ENCODE measurements around the gene C20orf204. TPM values are rescaled to one million over a fixed set of nuclear protein-coding genes. Genes with fewer than 3 reads are reported as not detected.

Gene C20orf204
- total RNA-seq, 1 donor from 2014 or later: 0.52 TPM

GRCh38 chr20:64027981-64028685 lies 7.8 kb upstream of the C20orf204 start:
- no peaks in the 10 kb centered on the region for H3K4me1 ChIP-seq (ENCODE audit: control insufficient read depth in 3 of 3, insufficient read depth in 3 of 3, low read length in 3 of 3)
- H3K36me3 ChIP-seq (ENCODE audit: control insufficient read depth in 3 of 3, insufficient read depth in 3 of 3, low read length in 3 of 3): peaks cover 83 to 91% (median 89%) of the 10 kb centered on the region in 3 donors
- no peaks in the 10 kb centered on the region for H3K9me3 ChIP-seq (ENCODE audit: control insufficient read depth in 3 of 3, low read length in 3 of 3)
- H3K27me3 ChIP-seq (ENCODE audit: control insufficient read depth in 3 of 3, insufficient read depth in 3 of 3, low read length in 3 of 3): no peaks in the 10 kb centered on the region
- H3K27ac ChIP-seq (ENCODE audit: low read depth, low read length): no peak overlapping the region
- no peak overlapping the region for H3K9ac ChIP-seq (ENCODE audit: low read depth in 1 of 3, low read length in 3 of 3)
- no peak overlapping the region for H3K4me3 ChIP-seq (ENCODE audit: low read length in 3 of 3)

GRCh38 chr20:64029293-64030117 lies 6.5 kb upstream of the C20orf204 start:
- Histone ChIP-seq H3K4me1 (ENCODE audit: control insufficient read depth in 3 of 3, insufficient read depth in 3 of 3, low read length in 3 of 3) (peaks cover 0 to 3% (median 0%) of the 10 kb centered on the region in 3 donors), H3K9me3 (ENCODE audit: control insufficient read depth in 3 of 3, low read length in 3 of 3) (no peaks in the 10 kb centered on the region), H3K36me3 (ENCODE audit: control insufficient read depth in 3 of 3, insufficient read depth in 3 of 3, low read length in 3 of 3) (peaks cover 76 to 86% (median 79%) of the 10 kb centered on the region in 3 donors), H3K27me3 (ENCODE audit: control insufficient read depth in 3 of 3, insufficient read depth in 3 of 3, low read length in 3 of 3) (no peaks in the 10 kb centered on the region), H3K9ac (ENCODE audit: low read depth in 1 of 3, low read length in 3 of 3) (no peak overlapping the region), H3K4me3 (ENCODE audit: low read length in 3 of 3) (no peak overlapping the region), H3K27ac (ENCODE audit: low read depth, low read length) (no peak overlapping the region)

- H3K27ac ChIP-seq (ENCODE audit: low read depth, low read length): no peak overlapping the region
- H3K36me3 ChIP-seq (ENCODE audit: control insufficient read depth in 3 of 3, insufficient read depth in 3 of 3, low read length in 3 of 3): peaks cover 70 to 77% (median 73%) of the 10 kb centered on the region in 3 donors
Observed at GRCh38 chr20:64030371-64031134, 5.4 kb upstream of the C20orf204 start.

GRCh38 chr20:64031822-64032314 lies 4.1 kb upstream of the C20orf204 start:
- Histone ChIP-seq H3K36me3 (ENCODE audit: control insufficient read depth in 3 of 3, insufficient read depth in 3 of 3, low read length in 3 of 3) (peaks cover 61 to 65% (median 63%) of the 10 kb centered on the region in 3 donors), H3K4me3 (ENCODE audit: low read length in 3 of 3) (no peak overlapping the region), H3K27ac (ENCODE audit: low read depth, low read length) (no peak overlapping the region), H3K4me1 (ENCODE audit: control insufficient read depth in 3 of 3, insufficient read depth in 3 of 3, low read length in 3 of 3) (peaks cover 0 to 3% (median 0%) of the 10 kb centered on the region in 3 donors), H3K9ac (ENCODE audit: low read depth in 1 of 3, low read length in 3 of 3) (no peak overlapping the region), H3K9me3 (ENCODE audit: control insufficient read depth in 3 of 3, low read length in 3 of 3) (no peaks in the 10 kb centered on the region), H3K27me3 (ENCODE audit: control insufficient read depth in 3 of 3, insufficient read depth in 3 of 3, low read length in 3 of 3) (peaks cover 7 to 12% (median 11%) of the 10 kb centered on the region in 3 donors)

More at GRCh38 chr20:64030371-64031134, 5.4 kb upstream of the C20orf204 start:
- H3K27me3 ChIP-seq (ENCODE audit: control insufficient read depth in 3 of 3, insufficient read depth in 3 of 3, low read length in 3 of 3): peaks cover 0 to 3% (median 0%) of the 10 kb centered on the region in 3 donors
- H3K4me3 ChIP-seq (ENCODE audit: low read length in 3 of 3): no peak overlapping the region
- H3K9ac ChIP-seq (ENCODE audit: low read depth in 1 of 3, low read length in 3 of 3): no peak overlapping the region
- no peaks in the 10 kb centered on the region for H3K9me3 ChIP-seq (ENCODE audit: control insufficient read depth in 3 of 3, low read length in 3 of 3)
- H3K4me1 ChIP-seq (ENCODE audit: control insufficient read depth in 3 of 3, insufficient read depth in 3 of 3, low read length in 3 of 3): peaks cover 0 to 3% (median 0%) of the 10 kb centered on the region in 3 donors

GRCh38 chr20:64032706-64033624 lies 3.0 kb upstream of the C20orf204 start:
- H3K36me3 ChIP-seq (ENCODE audit: control insufficient read depth in 3 of 3, insufficient read depth in 3 of 3, low read length in 3 of 3): peaks cover 50 to 54% (median 52%) of the 10 kb centered on the region in 3 donors
- no peak overlapping the region for H3K27ac ChIP-seq (ENCODE audit: low read depth, low read length)
- no peaks in the 10 kb centered on the region for H3K9me3 ChIP-seq (ENCODE audit: control insufficient read depth in 3 of 3, low read length in 3 of 3)
- H3K4me3 ChIP-seq (ENCODE audit: low read length in 3 of 3): no peak overlapping the region
- no peak overlapping the region for H3K9ac ChIP-seq (ENCODE audit: low read depth in 1 of 3, low read length in 3 of 3)
- peaks cover 18 to 23% (median 20%) of the 10 kb centered on the region in 3 donors for H3K27me3 ChIP-seq (ENCODE audit: control insufficient read depth in 3 of 3, insufficient read depth in 3 of 3, low read length in 3 of 3)
- peaks cover 0 to 4% (median 0%) of the 10 kb centered on the region in 3 donors for H3K4me1 ChIP-seq (ENCODE audit: control insufficient read depth in 3 of 3, insufficient read depth in 3 of 3, low read length in 3 of 3)

GRCh38 chr20:64033981-64034493 lies 1.9 kb upstream of the C20orf204 start:
- H3K4me3 ChIP-seq (ENCODE audit: low read length in 3 of 3): no peak overlapping the region
- no peak overlapping the region for H3K27ac ChIP-seq (ENCODE audit: low read depth, low read length)
- peaks cover 0 to 11% (median 4%) of the 10 kb centered on the region in 3 donors for H3K4me1 ChIP-seq (ENCODE audit: control insufficient read depth in 3 of 3, insufficient read depth in 3 of 3, low read length in 3 of 3)
- H3K9me3 ChIP-seq (ENCODE audit: control insufficient read depth in 3 of 3, low read length in 3 of 3): no peaks in the 10 kb centered on the region
- peak overlapping the region in 1 of 3 donors; percentile 45 for H3K9ac ChIP-seq (ENCODE audit: low read depth in 1 of 3, low read length in 3 of 3)
- H3K36me3 ChIP-seq (ENCODE audit: control insufficient read depth in 3 of 3, insufficient read depth in 3 of 3, low read length in 3 of 3): peaks cover 43 to 44% (median 43%) of the 10 kb centered on the region in 3 donors
- H3K27me3 ChIP-seq (ENCODE audit: control insufficient read depth in 3 of 3, insufficient read depth in 3 of 3, low read length in 3 of 3): peaks cover 25 to 31% (median 27%) of the 10 kb centered on the region in 3 donors

DNA sequence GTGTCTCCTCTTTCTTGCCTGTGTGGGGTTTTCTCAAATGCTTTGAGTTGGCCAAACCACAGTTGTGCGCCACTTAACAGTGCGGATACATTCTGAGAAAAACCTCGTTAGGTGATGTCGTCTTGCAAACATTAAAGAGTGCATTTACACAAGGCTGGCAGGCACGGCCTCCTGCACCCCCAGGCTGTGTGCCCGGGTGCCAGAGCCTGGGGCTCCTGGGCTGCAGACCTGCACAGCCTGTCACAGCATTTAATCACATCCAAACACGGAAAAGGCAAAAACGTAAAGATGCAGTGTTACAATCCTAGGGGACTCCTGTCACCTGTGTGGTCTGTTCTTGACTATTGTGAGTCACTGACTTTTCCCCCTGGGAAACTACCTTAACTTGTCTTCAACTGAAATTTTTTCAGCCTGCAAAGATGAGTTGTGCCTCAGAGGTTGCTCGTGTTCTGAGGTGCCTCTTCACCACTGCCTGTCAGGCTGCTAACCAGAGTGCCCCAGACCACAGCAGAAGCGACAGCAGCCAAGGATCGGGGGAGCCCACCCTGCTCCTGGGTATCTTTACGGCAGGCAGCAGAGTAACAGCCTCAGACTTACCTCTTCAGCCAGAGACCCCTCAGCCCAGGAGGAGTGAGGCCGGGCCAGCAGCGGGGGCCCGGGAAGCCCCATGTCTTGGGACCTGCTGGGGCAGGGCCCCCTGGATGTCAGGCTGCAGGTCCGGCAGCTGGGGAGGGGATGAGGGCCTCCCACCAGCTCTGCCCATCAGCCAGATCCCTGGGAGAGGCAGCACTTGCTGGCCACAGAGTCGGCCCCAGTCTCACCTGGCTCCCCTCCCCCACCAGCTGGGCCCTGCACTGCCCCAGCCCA lies 683 bp upstream of the C20orf204 start:
- Histone ChIP-seq H3K27ac (ENCODE audit: low read depth, low read length) (no peak overlapping the region), H3K9me3 (ENCODE audit: control insufficient read depth in 3 of 3, low read length in 3 of 3) (no peaks in the 10 kb centered on the region), H3K36me3 (ENCODE audit: control insufficient read depth in 3 of 3, insufficient read depth in 3 of 3, low read length in 3 of 3) (peaks cover 30 to 32% (median 31%) of the 10 kb centered on the region in 3 donors), H3K9ac (ENCODE audit: low read depth in 1 of 3, low read length in 3 of 3) (no peak overlapping the region), H3K4me3 (ENCODE audit: low read length in 3 of 3) (no peak overlapping the region), H3K4me1 (ENCODE audit: control insufficient read depth in 3 of 3, insufficient read depth in 3 of 3, low read length in 3 of 3) (peaks cover 0 to 21% (median 16%) of the 10 kb centered on the region in 3 donors), H3K27me3 (ENCODE audit: control insufficient read depth in 3 of 3, insufficient read depth in 3 of 3, low read length in 3 of 3) (peaks cover 36 to 44% (median 39%) of the 10 kb centered on the region in 3 donors)
